Mesodermal cell (in vitro differentiated cells): Measurements from ENCODE around the gene RBM18. TPM values are rescaled to one million over a fixed set of nuclear protein-coding genes. Genes with fewer than 3 reads are reported as not detected.

Experiments
- H3K27ac ChIP-seq: 2 replicates; pipeline ENCODE4 v1.7.0; 2013; ENCODE audit warnings: mild to moderate bottlenecking, low read depth, low read length, moderate library complexity; ENCODE audit not compliant: severe bottlenecking
- H3K36me3 ChIP-seq: 2 replicates; pipeline ENCODE4 v1.7.1; 2013; ENCODE audit warnings: mild to moderate bottlenecking, low read length, moderate library complexity; ENCODE audit not compliant: control insufficient read depth, insufficient read depth
- H3K4me1 ChIP-seq: one replicate; pipeline ENCODE4 v1.7.1; 2013; ENCODE audit warnings: mild to moderate bottlenecking, low read length; ENCODE audit not compliant: insufficient read depth, control insufficient read depth, poor library complexity, severe bottlenecking
- H3K4me3 ChIP-seq: 2 replicates; pipeline ENCODE4 v1.7.0; 2013; ENCODE audit warnings: low read length, control low read depth, mild to moderate bottlenecking; ENCODE audit not compliant: insufficient read depth, poor library complexity, severe bottlenecking; ENCODE audit errors: extremely low read depth
- H3K9me3 ChIP-seq: 2 replicates; pipeline ENCODE4 v1.7.1; 2013; ENCODE audit warnings: mild to moderate bottlenecking, low read length, moderate library complexity; ENCODE audit not compliant: control insufficient read depth
- WGBS, 2 experiments: methylation state at CpG; one replicate each; pipeline ENCODE4 v1.1.5; 2013; ENCODE audit warnings: missing lambda C conversion rate in 2 of 2; ENCODE audit not compliant: insufficient coverage in 2 of 2; 5-methylcytosine and 5-hydroxymethylcytosine counted together
- polyA plus RNA-seq, 2 experiments: library from polyadenylated mRNA; stranded (reverse); fragments of 50-300 nt; gene quantifications; one replicate each; pipeline ENCODE4 v1.2.3, GENCODE V29; 2013

The RBM18 gene
- polyA plus RNA-seq (2013, experiment 1 of 2): 24.0 TPM
- 22.6 TPM for polyA plus RNA-seq (2013, experiment 2 of 2)

- peaks cover 37% of the 10 kb centered on the region for H3K36me3 ChIP-seq
- peaks cover 9% of the 10 kb centered on the region for H3K4me1 ChIP-seq
- H3K27ac ChIP-seq: peak within 1 kb of the TSS; percentile 96
- H3K4me3 ChIP-seq: peak within 1 kb of the TSS; percentile 84
- H3K9me3 ChIP-seq: no peaks in the 10 kb centered on the region
- WGBS, 2 experiments: 0 to 1% methylated on average over 47 to 57 of the region's 60 CpGs
These were observed at the start of gene RBM18, which contains the start of gene MRRF for GRCh38 chr9:122264360-122265148. RBM18 (minus strand) TSS chr9:122264840; CDS start chr9:122261492, 3,348 bp downstream. MRRF (plus strand) TSS chr9:122264882; CDS start chr9:122270892, 6,010 bp downstream.

GRCh38 chr9:122314165-122314564, 49.5 kb upstream of the RBM18 start:
- H3K27ac ChIP-seq: no peak overlapping the region
- no peaks in the 10 kb centered on the region for H3K9me3 ChIP-seq
- H3K36me3 ChIP-seq: peaks cover 49% of the 10 kb centered on the region
- H3K4me3 ChIP-seq: no peak overlapping the region
- no peaks in the 10 kb centered on the region for H3K4me1 ChIP-seq

- Histone ChIP-seq H3K27ac (no peak overlapping the region), H3K4me1 (peaks cover 15% of the 10 kb centered on the region), H3K9me3 (no peaks in the 10 kb centered on the region), H3K36me3 (peaks cover 61% of the 10 kb centered on the region), H3K4me3 (no peak overlapping the region)
- 94 to 96% methylated on average over 2 of the region's 2 CpGs for WGBS, 2 experiments
These were observed 45.2 kb upstream of the RBM18 start for GRCh38 chr9:122309861-122310260.

GRCh38 chr9:122307925-122308324, 43.3 kb upstream of the RBM18 start:
- peaks cover 41% of the 10 kb centered on the region for H3K36me3 ChIP-seq
- H3K4me3 ChIP-seq: no peak overlapping the region
- H3K27ac ChIP-seq: no peak overlapping the region
- H3K4me1 ChIP-seq: peaks cover 30% of the 10 kb centered on the region
- WGBS, 2 experiments: no CpG with 5 or more reads among the region's 1 CpG
- H3K9me3 ChIP-seq: no peaks in the 10 kb centered on the region

GRCh38 chr9:122307061-122307460, 42.4 kb upstream of the RBM18 start:
- Histone ChIP-seq H3K27ac (peak overlapping the region; percentile 43), H3K9me3 (no peaks in the 10 kb centered on the region)

GRCh38 chr9:122302237-122303093, 37.8 kb upstream of the RBM18 start:
- no peak overlapping the region for H3K27ac ChIP-seq
- no peaks in the 10 kb centered on the region for H3K9me3 ChIP-seq
- H3K4me3 ChIP-seq: no peak overlapping the region
- H3K36me3 ChIP-seq: peaks cover 48% of the 10 kb centered on the region
- H3K4me1 ChIP-seq: peaks cover 25% of the 10 kb centered on the region
- WGBS, 2 experiments: 100% methylated on average over 1 of the region's 5 CpGs; no CpG with 5 or more reads in 1 of the 2 experiments

More at GRCh38 chr9:122307061-122307460, 42.4 kb upstream of the RBM18 start:
- no peak overlapping the region for H3K4me3 ChIP-seq
- H3K4me1 ChIP-seq: peaks cover 30% of the 10 kb centered on the region
- 65 to 75% methylated on average over 4 of the region's 5 CpGs for WGBS, 2 experiments
- peaks cover 39% of the 10 kb centered on the region for H3K36me3 ChIP-seq

- WGBS, 2 experiments: 100% methylated on average over 1 to 2 of the region's 3 CpGs
- Histone ChIP-seq H3K4me1 (no peaks in the 10 kb centered on the region), H3K9me3 (no peaks in the 10 kb centered on the region), H3K36me3 (peaks cover 67% of the 10 kb centered on the region), H3K27ac (no peak overlapping the region), H3K4me3 (no peak overlapping the region)
These were observed 32.9 kb upstream of the RBM18 start for GRCh38 chr9:122297512-122297911.

- Histone ChIP-seq H3K27ac (no peak overlapping the region), H3K9me3 (no peaks in the 10 kb centered on the region), H3K36me3 (peaks cover 81% of the 10 kb centered on the region), H3K4me1 (no peaks in the 10 kb centered on the region), H3K4me3 (no peak overlapping the region)
- WGBS, 2 experiments: 94 to 100% methylated on average over 2 to 3 of the region's 4 CpGs
These were observed 29.9 kb upstream of the RBM18 start for GRCh38 chr9:122294531-122294930.

- no peaks in the 10 kb centered on the region for H3K9me3 ChIP-seq
- no peak overlapping the region for H3K4me3 ChIP-seq
- WGBS, 2 experiments: 73 to 100% methylated on average over 2 of the region's 3 CpGs
- H3K36me3 ChIP-seq: peaks cover 80% of the 10 kb centered on the region
- no peaks in the 10 kb centered on the region for H3K4me1 ChIP-seq
- H3K27ac ChIP-seq: no peak overlapping the region
These were observed 26.8 kb upstream of the RBM18 start for GRCh38 chr9:122291458-122291857.

- peaks cover 82% of the 10 kb centered on the region for H3K36me3 ChIP-seq
- WGBS, 2 experiments: 100% methylated on average over 1 of the region's 1 CpG; no CpG with 5 or more reads in 1 of the 2 experiments
- H3K27ac ChIP-seq: no peak overlapping the region
- no peaks in the 10 kb centered on the region for H3K9me3 ChIP-seq
- H3K4me1 ChIP-seq: no peaks in the 10 kb centered on the region
- H3K4me3 ChIP-seq: no peak overlapping the region
These were observed 22.6 kb upstream of the RBM18 start for GRCh38 chr9:122287214-122287720.
